ENCODE results near the gene PPP2CA.
A peak's percentile ranks its signal among the peaks of the same experiment; 100 is the strongest.
"Not testable (repeated sequence)": the region's sequence is repeated elsewhere in the genome, so short reads cannot be mapped to it uniquely, and the experiment has no call there.

The PPP2CA gene

DNA sequence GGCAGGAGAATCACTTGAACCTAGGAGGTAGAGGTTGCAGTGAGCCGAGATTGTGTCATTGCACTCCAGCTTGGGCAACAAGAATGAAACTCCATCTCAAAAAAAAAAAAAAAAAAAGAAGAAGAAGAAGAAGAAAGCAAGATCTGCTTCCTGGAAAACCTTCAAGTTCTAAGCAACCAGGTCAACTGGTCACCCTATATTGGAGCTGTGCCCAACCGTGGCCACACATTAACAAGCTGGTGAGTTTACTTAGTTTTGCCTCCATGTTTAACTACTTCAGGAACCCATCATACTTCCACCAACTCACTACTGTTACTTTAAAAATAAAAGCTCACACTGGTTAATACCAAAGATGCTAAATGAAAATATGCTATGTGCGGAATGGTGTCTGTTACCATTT, 36.8 kb downstream of the PPP2CA start:
- no peak for DNase-seq (ENCODE audit: low read depth)

DNA sequence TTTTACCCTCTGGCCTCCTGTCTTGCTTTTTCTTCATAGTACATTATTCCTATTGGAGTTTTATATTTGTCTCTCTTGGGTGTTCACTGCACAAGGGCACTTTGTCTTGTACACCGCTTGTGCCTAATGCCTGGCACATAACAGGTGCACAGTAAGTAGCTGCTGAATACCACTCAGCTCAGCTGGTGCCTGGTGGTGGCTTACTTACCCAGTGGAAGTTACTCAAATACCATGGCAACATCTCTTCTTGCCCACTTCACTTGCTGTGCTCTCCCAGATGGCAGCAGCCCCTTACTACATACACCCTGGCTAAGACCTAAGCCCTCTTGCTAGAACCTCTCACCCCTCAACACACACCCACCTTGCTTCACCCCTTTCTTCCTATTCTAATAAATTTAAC, 37.8 kb downstream of the PPP2CA start:
- no peak for DNase-seq (ENCODE audit: low read depth)

DNA sequence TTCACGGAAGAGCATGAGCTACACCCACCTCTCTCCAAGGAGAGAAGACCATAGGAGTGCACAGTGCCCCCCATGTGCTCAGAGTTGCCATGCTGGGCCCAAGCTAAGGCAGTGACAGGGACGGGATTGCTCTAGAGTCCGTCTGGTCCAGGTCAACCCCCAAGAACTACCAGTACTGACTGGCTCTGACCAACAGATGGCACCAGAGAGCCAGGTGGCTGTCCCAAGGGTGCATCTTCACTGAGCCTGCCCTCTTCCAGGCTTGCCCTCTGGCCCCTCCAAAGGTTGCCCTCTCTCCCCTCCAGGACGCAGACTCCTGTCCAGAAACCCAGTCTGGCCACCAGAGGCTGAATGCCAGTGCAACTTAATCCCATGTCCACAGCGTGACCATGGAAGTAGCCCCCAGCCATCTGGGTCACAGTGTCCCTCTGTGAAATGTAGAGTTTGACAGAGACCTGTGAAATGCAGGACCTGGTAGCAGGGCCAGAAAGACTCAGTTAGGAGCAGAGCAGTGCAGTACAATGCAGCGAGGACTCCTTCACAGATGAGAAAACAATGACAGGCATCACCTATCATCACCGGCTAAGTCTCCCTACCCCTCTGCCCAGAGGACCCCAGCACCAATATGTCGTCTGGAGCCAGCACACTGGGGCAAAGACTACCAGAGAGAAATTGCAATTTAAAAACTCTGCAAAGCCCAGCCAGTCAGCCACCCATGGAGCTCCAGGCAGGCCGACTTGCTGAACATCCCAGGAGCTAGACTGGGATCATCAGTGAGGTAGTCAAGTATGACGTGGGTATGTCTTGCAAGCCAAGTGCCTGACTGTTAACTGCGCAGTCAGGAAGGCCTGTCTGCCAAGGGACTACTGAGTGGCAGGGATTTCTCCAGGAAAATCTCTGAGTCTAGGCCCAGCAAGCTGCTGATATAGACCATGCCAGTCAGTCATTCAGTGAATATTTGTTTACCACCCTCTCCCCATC, 41.4 kb downstream of the PPP2CA start:
- DNase-seq (ENCODE audit: low read depth) = no peak

- DNase-seq (ENCODE audit: low read depth) = no peak
Observed at GRCh38 chr5:134183481-134183880, 42.4 kb downstream of the PPP2CA start.

DNA sequence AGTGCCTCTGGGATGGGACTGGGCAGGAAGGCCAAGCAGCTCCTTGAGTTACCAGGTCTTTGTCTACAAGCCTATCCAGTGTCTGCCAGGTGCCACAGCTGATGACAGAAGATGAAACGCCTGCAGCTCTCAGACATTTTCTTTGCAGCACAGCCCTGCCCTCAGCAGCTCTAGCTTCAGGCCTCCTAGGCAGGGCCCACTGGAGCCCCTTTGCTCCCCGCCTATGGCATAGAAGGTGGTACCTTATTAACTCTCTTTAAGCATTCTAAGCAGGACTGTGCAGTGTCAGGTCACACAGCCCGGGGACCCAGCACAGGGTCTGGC, 47.8 kb downstream of the PPP2CA start:
- DNase-seq (ENCODE audit: low read depth) = no peak

GRCh38 chr5:134177369-134178095, 48.3 kb downstream of the PPP2CA start:
- no peak for DNase-seq (ENCODE audit: low read depth)

DNA sequence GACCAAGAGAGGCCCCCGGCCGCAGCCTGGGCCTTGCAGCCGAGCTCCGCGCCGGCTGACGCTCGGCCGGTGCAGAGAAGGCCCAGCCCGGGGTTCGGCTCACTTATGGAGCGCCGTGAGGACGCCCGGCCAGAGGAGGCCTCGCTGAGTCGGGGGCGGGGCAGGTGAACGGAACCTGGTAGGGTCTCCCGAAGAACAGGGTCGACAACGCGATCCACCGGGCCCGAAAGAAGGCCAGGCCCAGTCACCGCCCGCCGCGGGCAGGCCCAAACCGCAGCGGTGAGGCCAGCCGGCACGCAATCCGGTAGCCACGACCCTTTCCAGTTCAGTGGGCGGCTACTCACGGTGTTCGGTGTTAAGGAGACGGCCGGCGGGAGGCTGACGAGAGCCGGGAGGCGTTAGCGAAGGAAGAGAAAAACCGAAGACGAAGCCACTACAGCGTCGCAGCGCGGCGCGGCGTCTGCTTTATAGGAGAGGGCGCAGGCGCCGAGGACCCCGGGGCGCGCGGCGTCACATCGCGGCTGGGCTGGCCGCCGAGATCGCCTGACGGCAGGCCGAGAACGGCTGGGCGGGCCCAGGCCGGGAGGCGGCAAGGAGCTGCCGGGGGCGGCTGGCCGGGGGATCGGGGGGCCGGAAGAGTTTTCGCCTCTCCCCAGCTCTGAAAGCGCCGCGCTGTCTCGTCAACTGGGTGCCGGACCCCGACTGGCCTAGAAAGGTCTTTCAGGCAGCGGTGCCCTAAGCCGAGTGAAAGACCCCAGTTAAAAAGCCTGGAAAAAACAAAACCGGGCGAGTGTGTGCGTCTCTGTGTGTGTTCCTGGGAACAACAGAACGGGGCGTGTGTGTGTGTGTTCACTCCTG, 49.1 kb downstream of the PPP2CA start, which contains the start of gene SKP1:
Gene SKP1 (minus strand): TSS at position 440 of the 858 bp plus-strand sequence. CDS start 2,928 bp downstream, outside the sequence.
- peak; percentile 77 for DNase-seq (ENCODE audit: low read depth)

- DNase-seq (ENCODE audit: low read depth) = no peak
Observed at GRCh38 chr5:134175921-134176510, 49.9 kb downstream of the PPP2CA start.

DNA sequence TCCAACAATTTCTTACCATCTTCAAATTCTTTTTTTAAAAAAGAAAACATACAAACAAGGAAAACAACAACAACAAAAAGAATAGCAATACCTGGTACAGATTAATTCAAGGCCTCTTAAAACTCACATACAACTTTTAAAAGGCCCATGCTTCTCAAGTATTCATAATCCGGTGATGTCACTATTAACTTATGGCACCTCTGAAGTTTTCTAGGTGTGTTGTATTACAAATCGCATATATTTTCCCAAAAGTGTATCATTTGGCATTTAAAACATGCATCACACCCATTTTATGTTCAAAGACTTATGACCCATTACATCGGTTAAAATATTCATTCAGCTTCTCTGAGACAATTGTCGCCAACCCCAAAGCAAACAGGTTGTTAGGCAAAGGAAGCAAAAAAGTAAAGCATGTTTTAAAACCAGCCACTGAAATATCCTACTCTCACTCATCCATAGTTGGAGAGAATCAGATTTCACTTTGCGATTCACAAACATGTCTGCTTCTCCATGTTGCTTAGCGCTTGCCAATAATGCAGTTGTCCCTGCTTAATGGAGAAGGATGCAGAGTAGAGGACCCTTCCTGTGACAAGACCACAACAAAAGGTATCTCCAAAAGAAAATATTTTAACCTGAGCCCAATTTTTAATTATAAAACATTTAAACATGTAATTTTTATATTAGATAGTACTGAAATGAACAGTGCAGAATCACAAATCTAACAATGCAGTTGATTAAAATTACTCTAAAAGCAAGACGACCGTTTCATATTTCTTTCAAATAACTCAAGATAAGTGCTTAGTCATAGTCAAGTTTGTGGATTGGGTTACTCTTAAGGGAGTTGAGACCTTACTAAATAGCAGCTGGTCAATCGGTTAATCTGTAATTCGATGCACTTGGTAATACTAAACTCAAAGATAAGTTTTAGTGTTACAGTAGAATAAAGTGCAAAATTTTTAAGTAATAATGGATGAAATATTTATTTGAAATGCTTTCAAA, 50.7 kb downstream of the PPP2CA start:
- DNase-seq (ENCODE audit: low read depth) = peak; percentile 65

GRCh38 chr5:134171972-134172371, 53.9 kb downstream of the PPP2CA start:
- no peak for DNase-seq (ENCODE audit: low read depth)

DNA sequence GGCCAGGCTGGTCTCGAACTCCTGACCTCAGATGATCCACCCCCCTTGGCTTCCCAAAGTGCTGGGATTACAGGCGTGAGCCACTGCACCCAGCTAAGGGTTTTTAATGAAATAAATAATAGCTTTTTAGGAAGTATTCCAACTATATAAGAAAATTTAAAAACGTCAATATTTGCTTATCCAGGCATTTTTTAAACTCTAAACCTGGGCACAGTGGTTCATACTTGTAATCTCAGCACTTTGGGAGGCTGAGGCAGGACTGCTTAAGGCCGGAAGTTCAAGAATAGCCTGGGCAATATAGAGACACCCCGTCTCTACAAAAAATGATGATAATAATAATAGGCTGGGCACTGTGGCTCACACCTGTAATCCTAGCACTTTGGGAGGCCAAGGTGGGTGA, 63.3 kb downstream of the PPP2CA start:
- DNase-seq (ENCODE audit: low read depth) = no peak

DNA sequence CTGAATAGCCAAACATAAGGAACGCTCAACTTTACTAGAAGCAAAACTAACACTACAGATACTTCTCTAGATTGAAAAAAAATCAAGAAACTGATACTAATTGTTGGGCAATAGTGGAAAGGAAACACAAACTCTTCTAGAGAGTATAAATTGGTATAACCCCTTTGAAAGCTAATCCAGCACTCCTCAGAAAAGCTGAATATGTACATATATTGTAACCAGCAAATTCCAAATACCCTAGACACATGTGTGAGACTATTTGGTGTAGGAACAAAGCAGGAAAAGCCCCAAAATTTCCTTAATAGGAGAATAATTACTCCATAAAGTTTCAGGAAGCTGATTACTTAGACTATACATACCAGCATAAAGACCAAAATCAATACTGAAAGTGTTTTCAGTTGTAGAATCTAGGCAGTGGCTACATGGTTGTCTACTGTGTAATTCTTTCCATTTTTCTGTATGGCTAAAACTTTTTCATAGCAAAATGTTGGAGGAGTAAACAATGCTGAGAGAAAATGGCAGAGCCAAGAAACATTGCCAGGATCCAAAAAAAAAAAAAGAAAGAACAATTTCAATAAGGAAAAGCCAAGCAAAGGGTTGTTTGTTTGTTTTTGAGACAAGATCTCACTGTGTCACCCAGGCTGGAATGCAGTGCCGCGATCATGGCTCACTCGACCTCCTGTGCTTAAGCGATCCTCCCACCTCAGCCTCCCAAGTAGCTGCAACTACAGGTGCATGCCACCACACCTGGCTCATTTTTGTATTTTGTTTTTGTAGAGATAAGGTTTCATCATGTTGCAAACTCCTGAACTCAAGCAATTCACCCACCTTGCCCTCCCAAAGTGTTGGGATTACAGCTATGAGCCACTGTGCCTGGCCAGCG, 64.1 kb downstream of the PPP2CA start:
- no peak for DNase-seq (ENCODE audit: low read depth)

GRCh38 chr5:134153657-134154056, 72.2 kb downstream of the PPP2CA start:
- DNase-seq (ENCODE audit: low read depth) = no peak

DNA sequence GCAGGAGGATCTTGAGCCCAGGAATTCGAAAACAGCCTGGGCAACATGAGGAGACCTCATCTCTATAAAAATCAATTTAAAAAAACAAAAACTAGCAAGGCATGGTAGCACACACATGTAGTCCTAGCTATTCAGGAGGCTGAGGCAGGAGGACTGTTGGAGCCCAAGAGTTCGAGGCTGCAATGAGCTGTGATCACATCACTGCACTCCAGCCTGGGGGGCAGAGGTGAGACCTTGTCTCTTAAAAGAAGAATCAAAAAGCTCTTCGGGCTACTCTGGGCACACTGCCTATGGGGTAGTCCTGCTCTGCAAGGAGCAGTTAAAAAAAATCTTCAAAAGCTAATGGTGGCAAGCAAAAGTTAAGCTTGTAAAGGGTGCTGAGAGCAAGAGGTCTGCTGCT, 72.6 kb downstream of the PPP2CA start:
- DNase-seq (ENCODE audit: low read depth) = no peak

- DNase-seq (ENCODE audit: low read depth) = not testable (repeated sequence)
Observed at GRCh38 chr5:134152173-134152832, 73.6 kb downstream of the PPP2CA start.

- DNase-seq (ENCODE audit: low read depth) = no peak
Observed at GRCh38 chr5:134151723-134152122, 74.2 kb downstream of the PPP2CA start.

GRCh38 chr5:134149571-134150303, 76.1 kb downstream of the PPP2CA start:
- DNase-seq (ENCODE audit: low read depth) = no peak

DNA sequence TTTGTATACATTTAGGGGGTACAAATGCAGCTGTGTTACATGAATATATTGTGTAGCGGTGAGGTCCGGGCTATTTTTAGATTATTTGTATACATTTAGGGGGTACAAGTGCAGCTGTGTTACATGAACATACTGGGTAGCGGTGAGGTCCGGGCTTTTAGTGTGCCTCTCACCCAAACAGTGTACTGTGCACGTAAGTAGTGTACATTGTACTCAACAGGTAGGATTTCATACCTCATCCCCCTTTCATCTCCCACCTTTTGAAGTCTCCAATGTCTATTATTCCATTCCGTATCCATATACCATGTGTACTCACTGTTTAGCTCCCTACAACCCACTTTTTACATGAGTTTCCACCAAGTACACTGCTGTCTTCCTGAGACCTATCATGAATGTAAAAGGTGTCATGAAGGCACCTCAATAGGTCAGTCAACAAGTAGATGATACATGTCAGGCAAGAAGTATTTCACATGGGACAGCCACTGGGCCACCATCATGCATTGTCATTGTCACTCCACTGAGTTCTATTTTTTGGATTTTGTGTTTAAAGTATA, 76.8 kb downstream of the PPP2CA start:
- DNase-seq (ENCODE audit: low read depth) = no peak

All from fibroblast of gingiva (primary cell).